ENCODE results near the gene KIAA1671. TPM values are rescaled to one million over a fixed set of nuclear protein-coding genes. Genes with fewer than 3 reads are reported as not detected.
"Not testable (repeated sequence)": the region's sequence is repeated elsewhere in the genome, so short reads cannot be mapped to it uniquely, and the experiment has no call there.

Gene KIAA1671
- total RNA-seq, 1 donor from 2014 or later: 17.6 TPM

- no peak for DNase-seq (ENCODE audit: low spot score)
- H3K36me3 Mint-ChIP-seq (ENCODE audit: low read depth): peaks cover 22% of the 10 kb centered on the region
- H3K9me3 Mint-ChIP-seq: peaks cover 11% of the 10 kb centered on the region
- intact Hi-C loops (cut with micrococcal nuclease): loop anchor here (5.0 kb wide), 1 partner anchor 63 kb away; no protein-coding TSS in a partner anchor
- H3K27ac Mint-ChIP-seq: no peak overlapping the region
- no peaks in the 10 kb centered on the region for H3K27me3 Mint-ChIP-seq (ENCODE audit: insufficient read depth)
- H3K4me3 Mint-ChIP-seq: no peak overlapping the region
- peaks cover 5% of the 10 kb centered on the region for H3K4me1 Mint-ChIP-seq (ENCODE audit: low read depth)
These were observed 222.4 kb downstream of the KIAA1671 start for GRCh38 chr22:25174888-25175411.

- DNase-seq (ENCODE audit: low spot score): no peak
- Mint-ChIP-seq H3K9me3 (peaks cover 13% of the 10 kb centered on the region), H3K36me3 (ENCODE audit: low read depth) (peaks cover 23% of the 10 kb centered on the region), H3K4me1 (ENCODE audit: low read depth) (no peaks in the 10 kb centered on the region), H3K4me3 (no peak overlapping the region), H3K27ac (no peak overlapping the region), H3K27me3 (ENCODE audit: insufficient read depth) (no peaks in the 10 kb centered on the region)
- intact Hi-C loops (cut with micrococcal nuclease): no loop called here
These were observed 223.7 kb downstream of the KIAA1671 start for GRCh38 chr22:25176175-25176574.

GRCh38 chr22:25176799-25177198 lies 224.3 kb downstream of the KIAA1671 start:
- intact Hi-C loops (cut with micrococcal nuclease): no loop called here
- DNase-seq (ENCODE audit: low spot score): no peak
- H3K36me3 Mint-ChIP-seq (ENCODE audit: low read depth): peaks cover 26% of the 10 kb centered on the region
- H3K4me3 Mint-ChIP-seq: no peak overlapping the region
- H3K9me3 Mint-ChIP-seq: peaks cover 13% of the 10 kb centered on the region
- H3K27ac Mint-ChIP-seq: no peak overlapping the region
- H3K27me3 Mint-ChIP-seq (ENCODE audit: insufficient read depth): no peaks in the 10 kb centered on the region
- H3K4me1 Mint-ChIP-seq (ENCODE audit: low read depth): no peaks in the 10 kb centered on the region

GRCh38 chr22:25177226-25177625 lies 224.7 kb downstream of the KIAA1671 start:
- H3K27ac Mint-ChIP-seq: no peak overlapping the region
- peaks cover 28% of the 10 kb centered on the region for H3K36me3 Mint-ChIP-seq (ENCODE audit: low read depth)
- peaks cover 13% of the 10 kb centered on the region for H3K9me3 Mint-ChIP-seq
- H3K27me3 Mint-ChIP-seq (ENCODE audit: insufficient read depth): no peaks in the 10 kb centered on the region
- intact Hi-C loops (cut with micrococcal nuclease): no loop called here
- H3K4me3 Mint-ChIP-seq: no peak overlapping the region
- H3K4me1 Mint-ChIP-seq (ENCODE audit: low read depth): no peaks in the 10 kb centered on the region
- no peak for DNase-seq (ENCODE audit: low spot score)

GRCh38 chr22:25177895-25178294 lies 225.4 kb downstream of the KIAA1671 start:
- H3K4me3 Mint-ChIP-seq: no peak overlapping the region
- DNase-seq (ENCODE audit: low spot score): no peak
- peaks cover 13% of the 10 kb centered on the region for H3K9me3 Mint-ChIP-seq
- intact Hi-C loops (cut with micrococcal nuclease): no loop called here
- H3K27ac Mint-ChIP-seq: peak overlapping the region; percentile 23
- peaks cover 32% of the 10 kb centered on the region for H3K36me3 Mint-ChIP-seq (ENCODE audit: low read depth)
- H3K4me1 Mint-ChIP-seq (ENCODE audit: low read depth): no peaks in the 10 kb centered on the region
- no peaks in the 10 kb centered on the region for H3K27me3 Mint-ChIP-seq (ENCODE audit: insufficient read depth)

GRCh38 chr22:25178348-25178747 lies 225.8 kb downstream of the KIAA1671 start:
- H3K36me3 Mint-ChIP-seq (ENCODE audit: low read depth): peaks cover 34% of the 10 kb centered on the region

GRCh38 chr22:25178869-25179631 lies 226.5 kb downstream of the KIAA1671 start:
- H3K4me3 Mint-ChIP-seq; H3K4me1 Mint-ChIP-seq (ENCODE audit: low read depth); DNase-seq (ENCODE audit: low spot score); intact Hi-C loops (cut with micrococcal nuclease); H3K27ac Mint-ChIP-seq; H3K27me3 Mint-ChIP-seq (ENCODE audit: insufficient read depth): not testable (repeated sequence)
- Mint-ChIP-seq H3K9me3 (peaks cover 13% of the 10 kb centered on the region), H3K36me3 (ENCODE audit: low read depth) (peaks cover 39% of the 10 kb centered on the region)

More at GRCh38 chr22:25178348-25178747, 225.8 kb downstream of the KIAA1671 start:
- H3K4me3 Mint-ChIP-seq; intact Hi-C loops (cut with micrococcal nuclease); H3K4me1 Mint-ChIP-seq (ENCODE audit: low read depth); H3K27me3 Mint-ChIP-seq (ENCODE audit: insufficient read depth); H3K27ac Mint-ChIP-seq; DNase-seq (ENCODE audit: low spot score): not testable (repeated sequence)
- peaks cover 13% of the 10 kb centered on the region for H3K9me3 Mint-ChIP-seq

GRCh38 chr22:25182131-25183110 lies 229.9 kb downstream of the KIAA1671 start:
- H3K27me3 Mint-ChIP-seq (ENCODE audit: insufficient read depth): no peaks in the 10 kb centered on the region
- no peak overlapping the region for H3K27ac Mint-ChIP-seq
- no peak overlapping the region for H3K4me3 Mint-ChIP-seq
- H3K36me3 Mint-ChIP-seq (ENCODE audit: low read depth): peaks cover 34% of the 10 kb centered on the region
- intact Hi-C loops (cut with micrococcal nuclease): no loop called here
- H3K9me3 Mint-ChIP-seq: peaks cover 10% of the 10 kb centered on the region
- no peak for DNase-seq (ENCODE audit: low spot score)
- H3K4me1 Mint-ChIP-seq (ENCODE audit: low read depth): no peaks in the 10 kb centered on the region

- H3K4me1 Mint-ChIP-seq (ENCODE audit: low read depth): no peaks in the 10 kb centered on the region
- no peaks in the 10 kb centered on the region for H3K27me3 Mint-ChIP-seq (ENCODE audit: insufficient read depth)
- intact Hi-C loops (cut with micrococcal nuclease): no loop called here
- DNase-seq (ENCODE audit: low spot score): no peak
- no peak overlapping the region for H3K27ac Mint-ChIP-seq
- no peak overlapping the region for H3K4me3 Mint-ChIP-seq
- peaks cover 10% of the 10 kb centered on the region for H3K9me3 Mint-ChIP-seq
- peaks cover 30% of the 10 kb centered on the region for H3K36me3 Mint-ChIP-seq (ENCODE audit: low read depth)
These were observed 231.6 kb downstream of the KIAA1671 start for GRCh38 chr22:25183949-25184619.

- intact Hi-C loops (cut with micrococcal nuclease): no loop called here
- no peak for DNase-seq (ENCODE audit: low spot score)
- no peaks in the 10 kb centered on the region for H3K27me3 Mint-ChIP-seq (ENCODE audit: insufficient read depth)
- H3K27ac Mint-ChIP-seq: no peak overlapping the region
- H3K4me3 Mint-ChIP-seq: no peak overlapping the region
- no peaks in the 10 kb centered on the region for H3K9me3 Mint-ChIP-seq
- H3K4me1 Mint-ChIP-seq (ENCODE audit: low read depth): no peaks in the 10 kb centered on the region
- peaks cover 21% of the 10 kb centered on the region for H3K36me3 Mint-ChIP-seq (ENCODE audit: low read depth)
These were observed 233.6 kb downstream of the KIAA1671 start for GRCh38 chr22:25186140-25186539.

- Mint-ChIP-seq H3K36me3 (ENCODE audit: low read depth) (peaks cover 13% of the 10 kb centered on the region), H3K9me3 (no peaks in the 10 kb centered on the region), H3K4me3 (no peak overlapping the region), H3K4me1 (ENCODE audit: low read depth) (no peaks in the 10 kb centered on the region), H3K27me3 (ENCODE audit: insufficient read depth) (no peaks in the 10 kb centered on the region), H3K27ac (no peak overlapping the region)
- intact Hi-C loops (cut with micrococcal nuclease): no loop called here
- DNase-seq (ENCODE audit: low spot score): no peak
These were observed 235.0 kb downstream of the KIAA1671 start for GRCh38 chr22:25187469-25187868.

GRCh38 chr22:25192406-25192805 lies 239.9 kb downstream of the KIAA1671 start:
- Mint-ChIP-seq H3K27me3 (ENCODE audit: insufficient read depth) (no peaks in the 10 kb centered on the region), H3K36me3 (ENCODE audit: low read depth) (peaks cover 7% of the 10 kb centered on the region), H3K4me3 (no peak overlapping the region), H3K9me3 (no peaks in the 10 kb centered on the region), H3K27ac (no peak overlapping the region), H3K4me1 (ENCODE audit: low read depth) (no peaks in the 10 kb centered on the region)
- intact Hi-C loops (cut with micrococcal nuclease): no loop called here
- DNase-seq (ENCODE audit: low spot score): no peak

Measured in activated T-helper 1 cell treated with anti-CD3 and anti-CD28 coated beads, Interleukin-12 subunit alpha, Interleukin-12 subunit beta, Interleukin-2, Interleukin-4 antibody, amounts not matched to agents 30 ng/mL and 10 ng/mL and 1 ng/mL, durations not matched to agents 14 hours and 24 hours and 36 hours (primary cell).